ENCODE data around the gene PPP1R3F. TPM values are rescaled to one million over a fixed set of nuclear protein-coding genes. Genes with fewer than 3 reads are reported as not detected.
A peak's percentile ranks its signal among the peaks of the same experiment; 100 is the strongest.

Gene PPP1R3F
- total and polyA plus RNA-seq, 4 donors, result 1.9 to 9.2 (median 7.1) TPM

GRCh38 chrX:49254639-49255038 lies 15.0 kb upstream of the PPP1R3F start:
- DNase-seq (no peak), ATAC-seq (ENCODE audit: low FRiP score) (no peak)
- no peak overlapping the region for H3K4me3 ChIP-seq (ENCODE audit: low read length in 2 of 2)
- H3K27ac ChIP-seq (ENCODE audit: low read depth in 1 of 2, low read length in 2 of 2), result no peak overlapping the region
- intact Hi-C loops (cut with DNase I), result no loop called here
- no peaks in the 10 kb centered on the region for H3K36me3 ChIP-seq (ENCODE audit: control insufficient read depth in 1 of 2, insufficient read depth in 2 of 2, low read length in 1 of 2)
- WGBS, 2 donors, result 83 to 87% methylated on average over 7 of the region's 7 CpGs
- no peaks in the 10 kb centered on the region for H3K4me1 ChIP-seq (ENCODE audit: control insufficient read depth in 1 of 2, insufficient read depth in 2 of 2, low read length in 2 of 2)
- H3K9me3 ChIP-seq (ENCODE audit: control insufficient read depth, low read length), result no peaks in the 10 kb centered on the region
- no peaks in the 10 kb centered on the region for H3K27me3 ChIP-seq (ENCODE audit: control insufficient read depth in 1 of 2, insufficient read depth in 2 of 2, low read length in 1 of 2)

GRCh38 chrX:49256268-49256995 lies 13.2 kb upstream of the PPP1R3F start:
- H3K36me3 ChIP-seq (ENCODE audit: control insufficient read depth in 1 of 2, insufficient read depth in 2 of 2, low read length in 1 of 2), result no peaks in the 10 kb centered on the region
- no peak for ATAC-seq (ENCODE audit: low FRiP score)
- no peaks in the 10 kb centered on the region for H3K27me3 ChIP-seq (ENCODE audit: control insufficient read depth in 1 of 2, insufficient read depth in 2 of 2, low read length in 1 of 2)
- no peak overlapping the region for H3K4me3 ChIP-seq (ENCODE audit: low read length in 2 of 2)
- 71 to 81% methylated on average over 8 to 9 of the region's 9 CpGs for WGBS, 2 donors
- DNase-seq, result no peak
- no peak overlapping the region for H3K27ac ChIP-seq (ENCODE audit: low read depth in 1 of 2, low read length in 2 of 2)
- intact Hi-C loops (cut with DNase I), result no loop called here
- H3K4me1 ChIP-seq (ENCODE audit: control insufficient read depth in 1 of 2, insufficient read depth in 2 of 2, low read length in 2 of 2), result no peaks in the 10 kb centered on the region
- no peaks in the 10 kb centered on the region for H3K9me3 ChIP-seq (ENCODE audit: control insufficient read depth, low read length)

GRCh38 chrX:49257074-49257790 lies 12.4 kb upstream of the PPP1R3F start:
- H3K4me3 ChIP-seq (ENCODE audit: low read length in 2 of 2), result no peak overlapping the region
- no peaks in the 10 kb centered on the region for H3K9me3 ChIP-seq (ENCODE audit: control insufficient read depth, low read length)
- ATAC-seq (ENCODE audit: low FRiP score), result no peak
- H3K36me3 ChIP-seq (ENCODE audit: control insufficient read depth in 1 of 2, insufficient read depth in 2 of 2, low read length in 1 of 2), result no peaks in the 10 kb centered on the region
- no peak for DNase-seq
- H3K27me3 ChIP-seq (ENCODE audit: control insufficient read depth in 1 of 2, insufficient read depth in 2 of 2, low read length in 1 of 2), result no peaks in the 10 kb centered on the region
- intact Hi-C loops (cut with DNase I), result no loop called here
- WGBS, 2 donors, result 78 to 84% methylated on average over 14 of the region's 14 CpGs
- H3K4me1 ChIP-seq (ENCODE audit: control insufficient read depth in 1 of 2, insufficient read depth in 2 of 2, low read length in 2 of 2), result no peaks in the 10 kb centered on the region
- no peak overlapping the region for H3K27ac ChIP-seq (ENCODE audit: low read depth in 1 of 2, low read length in 2 of 2)

GRCh38 chrX:49257846-49258748 lies 11.5 kb upstream of the PPP1R3F start:
- Histone ChIP-seq H3K27ac (ENCODE audit: low read depth in 1 of 2, low read length in 2 of 2) (no peak overlapping the region), H3K36me3 (ENCODE audit: control insufficient read depth in 1 of 2, insufficient read depth in 2 of 2, low read length in 1 of 2) (no peaks in the 10 kb centered on the region), H3K4me1 (ENCODE audit: control insufficient read depth in 1 of 2, insufficient read depth in 2 of 2, low read length in 2 of 2) (no peaks in the 10 kb centered on the region), H3K27me3 (ENCODE audit: control insufficient read depth in 1 of 2, insufficient read depth in 2 of 2, low read length in 1 of 2) (no peaks in the 10 kb centered on the region), H3K9me3 (ENCODE audit: control insufficient read depth, low read length) (no peaks in the 10 kb centered on the region), H3K4me3 (ENCODE audit: low read length in 2 of 2) (no peak overlapping the region)
- ATAC-seq (ENCODE audit: low FRiP score), result peak; percentile 11
- no peak for DNase-seq
- WGBS, 2 donors, result 73 to 81% methylated on average over 19 to 20 of the region's 20 CpGs
- intact Hi-C loops (cut with DNase I), result no loop called here

GRCh38 chrX:49258749-49259124 lies 10.9 kb upstream of the PPP1R3F start:
- H3K4me3 ChIP-seq (ENCODE audit: low read length in 2 of 2), result no peak overlapping the region
- ATAC-seq (ENCODE audit: low FRiP score), result no peak
- intact Hi-C loops (cut with DNase I), result no loop called here
- H3K9me3 ChIP-seq (ENCODE audit: control insufficient read depth, low read length), result no peaks in the 10 kb centered on the region
- no peaks in the 10 kb centered on the region for H3K4me1 ChIP-seq (ENCODE audit: control insufficient read depth in 1 of 2, insufficient read depth in 2 of 2, low read length in 2 of 2)
- DNase-seq, result no peak
- no peaks in the 10 kb centered on the region for H3K36me3 ChIP-seq (ENCODE audit: control insufficient read depth in 1 of 2, insufficient read depth in 2 of 2, low read length in 1 of 2)
- no peak overlapping the region for H3K27ac ChIP-seq (ENCODE audit: low read depth in 1 of 2, low read length in 2 of 2)
- 82 to 84% methylated on average over 5 of the region's 5 CpGs for WGBS, 2 donors
- no peaks in the 10 kb centered on the region for H3K27me3 ChIP-seq (ENCODE audit: control insufficient read depth in 1 of 2, insufficient read depth in 2 of 2, low read length in 1 of 2)

GRCh38 chrX:49260221-49260985 lies 9.2 kb upstream of the PPP1R3F start:
- Histone ChIP-seq H3K27me3 (ENCODE audit: control insufficient read depth in 1 of 2, insufficient read depth in 2 of 2, low read length in 1 of 2) (no peaks in the 10 kb centered on the region), H3K9me3 (ENCODE audit: control insufficient read depth, low read length) (no peaks in the 10 kb centered on the region), H3K4me1 (ENCODE audit: control insufficient read depth in 1 of 2, insufficient read depth in 2 of 2, low read length in 2 of 2) (no peaks in the 10 kb centered on the region), H3K36me3 (ENCODE audit: control insufficient read depth in 1 of 2, insufficient read depth in 2 of 2, low read length in 1 of 2) (no peaks in the 10 kb centered on the region), H3K27ac (ENCODE audit: low read depth in 1 of 2, low read length in 2 of 2) (no peak overlapping the region), H3K4me3 (ENCODE audit: low read length in 2 of 2) (no peak overlapping the region)
- intact Hi-C loops (cut with DNase I), result no loop called here
- no peak for ATAC-seq (ENCODE audit: low FRiP score)
- peak in 1 of 2 donors; percentile 61 for DNase-seq
- 88 to 94% methylated on average over 17 of the region's 17 CpGs for WGBS, 2 donors

- ATAC-seq (ENCODE audit: low FRiP score), result no peak
- no peak overlapping the region for H3K27ac ChIP-seq (ENCODE audit: low read depth in 1 of 2, low read length in 2 of 2)
- WGBS, 2 donors, result 57 to 77% methylated on average over 1 of the region's 1 CpG
- no peak overlapping the region for H3K4me3 ChIP-seq (ENCODE audit: low read length in 2 of 2)
- intact Hi-C loops (cut with DNase I), result no loop called here
- no peaks in the 10 kb centered on the region for H3K9me3 ChIP-seq (ENCODE audit: control insufficient read depth, low read length)
- no peaks in the 10 kb centered on the region for H3K36me3 ChIP-seq (ENCODE audit: control insufficient read depth in 1 of 2, insufficient read depth in 2 of 2, low read length in 1 of 2)
- H3K27me3 ChIP-seq (ENCODE audit: control insufficient read depth in 1 of 2, insufficient read depth in 2 of 2, low read length in 1 of 2), result no peaks in the 10 kb centered on the region
- H3K4me1 ChIP-seq (ENCODE audit: control insufficient read depth in 1 of 2, insufficient read depth in 2 of 2, low read length in 2 of 2), result no peaks in the 10 kb centered on the region
- DNase-seq, result no peak
These were observed 7.0 kb upstream of the PPP1R3F start for GRCh38 chrX:49262603-49263002.

GRCh38 chrX:49263631-49264030 lies 6.0 kb upstream of the PPP1R3F start:
- Histone ChIP-seq H3K4me1 (ENCODE audit: control insufficient read depth in 1 of 2, insufficient read depth in 2 of 2, low read length in 2 of 2) (no peaks in the 10 kb centered on the region), H3K36me3 (ENCODE audit: control insufficient read depth in 1 of 2, insufficient read depth in 2 of 2, low read length in 1 of 2) (no peaks in the 10 kb centered on the region), H3K4me3 (ENCODE audit: low read length in 2 of 2) (no peak overlapping the region), H3K27me3 (ENCODE audit: control insufficient read depth in 1 of 2, insufficient read depth in 2 of 2, low read length in 1 of 2) (no peaks in the 10 kb centered on the region), H3K27ac (ENCODE audit: low read depth in 1 of 2, low read length in 2 of 2) (no peak overlapping the region), H3K9me3 (ENCODE audit: control insufficient read depth, low read length) (no peaks in the 10 kb centered on the region)
- WGBS, 2 donors, result 72 to 82% methylated on average over 10 of the region's 10 CpGs
- intact Hi-C loops (cut with DNase I), result no loop called here
- ATAC-seq (ENCODE audit: low FRiP score) (no peak), DNase-seq (no peak)

Data from aorta (tissue), 5 donors.